Measurements from ENCODE around the gene PPIH.
"Not testable (repeated sequence)": the region's sequence is repeated elsewhere in the genome, so short reads cannot be mapped to it uniquely, and the experiment has no call there.

Gene PPIH

GRCh38 chr1:42681741-42682483 lies 23.7 kb downstream of the PPIH start, which contains the start of gene YBX1:
Gene YBX1, plus strand, starts transcription at chr1:42682418. Its CDS starts 148 bp downstream, at chr1:42682566.
- in situ Hi-C loops (cut with MboI; ENCODE audit: low sequenced_read_pairs): no loop called here

DNA sequence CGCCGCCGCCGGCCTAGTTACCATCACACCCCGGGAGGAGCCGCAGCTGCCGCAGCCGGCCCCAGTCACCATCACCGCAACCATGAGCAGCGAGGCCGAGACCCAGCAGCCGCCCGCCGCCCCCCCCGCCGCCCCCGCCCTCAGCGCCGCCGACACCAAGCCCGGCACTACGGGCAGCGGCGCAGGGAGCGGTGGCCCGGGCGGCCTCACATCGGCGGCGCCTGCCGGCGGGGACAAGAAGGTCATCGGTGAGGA lies 24.2 kb downstream of the PPIH start:
- in situ Hi-C loops (cut with MboI; ENCODE audit: low sequenced_read_pairs): not testable (repeated sequence)

GRCh38 chr1:42682739-42683531 lies 24.7 kb downstream of the PPIH start:
- in situ Hi-C loops (cut with MboI; ENCODE audit: low sequenced_read_pairs): no loop called here

DNA sequence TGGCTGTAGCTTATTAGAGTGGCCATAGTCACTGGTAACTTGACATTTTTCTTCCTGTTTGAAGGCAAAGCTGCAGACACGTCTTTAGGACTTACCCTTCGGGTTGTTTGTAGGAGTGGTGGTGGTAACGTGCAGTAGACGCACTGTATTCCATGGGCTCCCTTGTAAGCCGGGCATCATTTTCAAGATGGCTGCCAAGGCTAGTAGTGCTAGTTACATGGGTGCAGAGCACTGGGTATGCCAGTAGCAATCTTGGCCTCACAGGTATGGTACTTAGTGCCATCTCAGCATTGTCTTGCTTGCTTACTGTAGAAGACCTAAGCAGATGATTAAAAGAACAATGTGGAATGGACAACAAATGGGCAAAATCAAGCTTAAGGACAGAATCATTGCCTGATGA lies 25.9 kb downstream of the PPIH start:
- in situ Hi-C loops (cut with MboI; ENCODE audit: low sequenced_read_pairs): no loop called here

DNA sequence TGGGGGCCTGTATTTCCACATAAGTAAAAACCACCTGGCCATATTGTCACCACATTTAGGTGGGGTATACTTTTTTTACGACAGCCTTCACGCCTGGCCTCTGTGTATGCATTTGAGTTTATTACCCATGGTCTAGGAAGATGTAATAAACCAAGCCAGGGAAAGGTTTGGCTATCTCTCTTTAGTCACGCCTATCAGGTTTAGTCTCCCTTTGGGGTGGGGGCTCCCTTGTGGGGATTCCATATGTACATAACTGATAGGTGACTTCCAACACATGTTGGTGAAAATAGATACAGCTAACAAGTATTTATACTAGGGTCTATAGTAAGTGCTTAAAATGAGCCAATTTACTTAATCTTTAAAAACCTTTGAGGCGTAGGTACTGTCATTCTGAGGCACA lies 28.2 kb downstream of the PPIH start:
- in situ Hi-C loops (cut with MboI; ENCODE audit: low sequenced_read_pairs): no loop called here

- in situ Hi-C loops (cut with MboI; ENCODE audit: low sequenced_read_pairs): no loop called here
Measured at GRCh38 chr1:42689912-42690311, 31.7 kb downstream of the PPIH start.

- in situ Hi-C loops (cut with MboI; ENCODE audit: low sequenced_read_pairs): no loop called here
Measured at GRCh38 chr1:42690477-42691156, 32.4 kb downstream of the PPIH start.

DNA sequence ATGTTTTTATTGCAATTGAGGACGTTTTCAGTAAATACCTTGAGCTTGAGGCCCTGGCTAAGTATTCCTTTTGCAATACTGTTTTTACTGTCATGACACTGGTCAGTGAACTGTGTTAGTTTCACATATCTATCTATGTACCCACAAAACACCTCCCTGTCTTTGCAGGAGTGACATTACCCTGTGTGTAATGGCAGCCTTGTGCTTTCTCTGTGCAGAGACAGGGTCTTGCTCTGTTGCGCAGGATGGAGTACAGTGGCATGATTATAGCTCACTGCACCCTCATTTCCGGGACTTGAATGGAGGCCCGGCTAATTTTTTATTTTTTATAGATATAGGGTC lies 32.9 kb downstream of the PPIH start:
- in situ Hi-C loops (cut with MboI; ENCODE audit: low sequenced_read_pairs): no loop called here

- in situ Hi-C loops (cut with MboI; ENCODE audit: low sequenced_read_pairs): no loop called here
Measured at GRCh38 chr1:42692461-42692860, 34.2 kb downstream of the PPIH start.

GRCh38 chr1:42692911-42693310 lies 34.7 kb downstream of the PPIH start:
- in situ Hi-C loops (cut with MboI; ENCODE audit: low sequenced_read_pairs): no loop called here

DNA sequence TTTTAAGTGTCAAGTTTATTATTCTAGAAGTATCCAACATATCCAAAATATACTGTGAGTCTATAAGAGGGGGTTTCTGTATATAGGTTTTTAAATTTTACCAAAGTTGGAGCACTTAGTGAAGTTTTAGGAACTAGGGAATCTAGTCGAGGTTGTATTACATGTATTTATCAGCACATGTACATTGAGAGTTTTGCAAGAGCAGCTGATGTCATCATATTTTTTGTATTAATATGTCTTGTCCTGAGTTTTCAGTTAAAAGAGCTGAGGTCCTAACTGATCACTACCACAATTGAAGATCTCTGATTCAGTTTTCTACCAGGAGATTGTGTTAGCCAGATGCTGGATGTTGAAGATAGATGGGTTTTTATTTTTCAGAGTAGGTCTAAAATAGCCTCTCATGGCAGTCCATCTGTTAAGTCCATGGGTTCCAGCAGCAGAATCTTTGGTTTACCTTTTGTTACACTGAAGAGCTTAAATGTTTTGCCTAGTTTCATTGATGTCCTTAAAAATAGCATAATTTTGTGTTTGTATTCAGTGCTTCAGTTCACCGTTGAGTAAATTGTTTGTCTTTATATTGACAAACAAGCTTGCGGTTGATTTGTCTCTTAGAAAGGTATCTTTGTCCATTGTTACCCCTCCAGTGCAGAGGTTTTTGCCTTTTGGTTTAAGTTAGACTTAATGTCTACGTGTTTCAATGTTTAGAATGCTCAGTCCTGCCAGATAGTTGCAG lies 40.0 kb downstream of the PPIH start:
- in situ Hi-C loops (cut with MboI; ENCODE audit: low sequenced_read_pairs): no loop called here

DNA sequence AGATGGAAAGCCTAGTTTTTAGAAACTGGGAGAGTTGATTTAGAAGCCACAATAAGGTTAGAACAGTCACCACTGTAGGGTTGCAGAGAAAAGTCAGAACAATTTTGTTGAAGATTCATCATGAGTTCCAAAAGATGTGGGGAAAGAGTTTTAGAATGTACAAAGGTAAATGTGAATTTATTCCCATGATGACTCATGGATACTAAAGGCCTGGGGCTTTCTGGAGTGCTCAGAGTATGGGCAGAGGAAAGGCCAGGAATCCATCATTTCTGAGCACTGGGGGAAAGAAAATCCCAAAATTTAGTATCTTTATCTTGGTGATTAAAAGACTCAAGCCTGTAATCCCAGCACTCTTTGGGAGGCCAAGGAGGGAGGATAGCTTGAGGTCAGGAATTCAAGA lies 41.8 kb downstream of the PPIH start:
- in situ Hi-C loops (cut with MboI; ENCODE audit: low sequenced_read_pairs): no loop called here

DNA sequence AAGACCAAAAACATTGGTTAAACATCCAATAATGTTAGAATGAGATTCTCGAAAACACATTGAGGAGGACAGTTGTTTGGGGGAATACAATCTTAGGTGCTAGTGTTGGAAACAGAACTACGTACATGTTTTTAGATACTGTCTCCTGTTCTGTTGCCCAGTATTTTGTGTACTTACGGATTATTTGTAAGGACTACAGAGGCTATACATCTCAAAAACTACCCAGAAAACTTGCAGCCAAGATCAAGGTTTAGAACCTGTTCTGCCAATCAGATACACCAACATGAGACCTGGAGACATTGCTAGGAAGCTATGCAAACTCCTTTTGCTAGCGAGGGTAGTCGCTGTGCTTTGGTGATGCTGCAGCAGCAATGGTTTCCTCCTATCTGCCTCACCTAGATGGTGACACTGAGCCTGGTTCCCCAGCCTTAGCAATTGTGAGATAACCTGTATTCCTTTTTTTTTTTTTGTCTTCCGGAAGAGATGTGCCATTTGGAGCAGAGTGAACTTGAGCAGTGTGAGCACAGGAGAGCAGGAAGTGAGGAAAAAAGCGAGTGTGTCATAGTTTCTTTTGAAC lies 45.8 kb downstream of the PPIH start:
- in situ Hi-C loops (cut with MboI; ENCODE audit: low sequenced_read_pairs): no loop called here

- in situ Hi-C loops (cut with MboI; ENCODE audit: low sequenced_read_pairs): not testable (repeated sequence)
Measured at GRCh38 chr1:42712808-42713207, 54.6 kb downstream of the PPIH start.

DNA sequence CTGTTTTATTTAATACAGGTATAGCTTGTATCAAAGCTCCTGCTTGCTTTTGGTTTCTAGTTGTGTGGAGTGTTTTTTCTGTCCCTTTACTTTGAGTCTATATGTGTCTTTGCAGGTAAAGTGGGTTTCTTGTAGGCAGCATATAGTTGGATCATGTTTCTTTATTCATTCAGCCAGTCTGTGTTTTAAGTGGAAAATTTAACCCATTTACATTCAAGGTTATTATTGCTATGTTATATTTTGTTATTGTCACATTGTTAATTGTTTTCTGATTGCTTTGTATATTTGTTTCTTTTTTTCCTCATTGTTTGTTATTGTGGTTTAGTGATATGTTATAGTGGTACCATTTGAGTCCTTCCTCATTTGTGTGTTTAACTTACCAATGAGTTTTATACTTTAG lies 55.1 kb downstream of the PPIH start:
- in situ Hi-C loops (cut with MboI; ENCODE audit: low sequenced_read_pairs): no loop called here

- in situ Hi-C loops (cut with MboI; ENCODE audit: low sequenced_read_pairs): not testable (repeated sequence)
Measured at GRCh38 chr1:42714441-42714840, 56.2 kb downstream of the PPIH start.

GRCh38 chr1:42720868-42721267 lies 62.6 kb downstream of the PPIH start:
- in situ Hi-C loops (cut with MboI; ENCODE audit: low sequenced_read_pairs): no loop called here

DNA sequence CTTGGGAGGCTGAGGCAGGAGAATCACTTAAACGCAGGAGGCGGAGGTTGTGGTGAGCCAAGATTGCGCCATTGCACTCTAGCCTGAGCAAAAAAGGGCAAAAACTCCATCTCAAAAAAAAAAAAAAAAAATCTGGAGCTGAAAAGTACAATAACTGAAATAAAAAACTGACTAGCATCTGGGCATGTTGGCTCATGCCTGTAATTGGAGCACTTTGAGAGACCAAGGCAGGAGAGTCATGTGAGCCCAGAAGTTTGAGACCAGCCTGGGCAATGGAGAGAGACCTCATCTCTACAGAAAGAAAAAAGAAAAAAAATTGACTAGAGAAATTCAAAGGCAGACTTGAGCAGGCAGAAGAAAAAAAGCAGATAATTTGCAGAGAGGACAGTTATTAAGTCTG lies 63.7 kb downstream of the PPIH start:
- in situ Hi-C loops (cut with MboI; ENCODE audit: low sequenced_read_pairs): no loop called here

DNA sequence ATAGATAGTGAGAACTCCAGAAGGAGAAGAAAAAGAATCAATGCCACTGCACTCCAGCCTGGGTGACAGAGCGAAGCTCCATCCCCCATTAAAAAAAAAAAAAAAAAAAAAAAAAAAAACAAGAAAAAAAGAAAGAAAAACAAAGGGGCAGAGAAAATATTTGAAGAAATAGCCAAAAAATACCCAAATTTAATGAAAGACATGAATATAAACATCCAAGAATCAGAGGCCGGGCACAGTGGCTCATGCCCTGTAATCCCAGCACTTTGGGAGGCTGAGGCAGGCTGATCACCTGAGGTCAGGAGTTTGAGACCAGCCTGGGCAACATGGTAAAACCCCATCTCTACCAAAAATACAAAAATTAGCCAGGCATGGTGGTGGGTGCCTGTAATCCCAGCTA lies 64.2 kb downstream of the PPIH start:
- in situ Hi-C loops (cut with MboI; ENCODE audit: low sequenced_read_pairs): not testable (repeated sequence)

DNA sequence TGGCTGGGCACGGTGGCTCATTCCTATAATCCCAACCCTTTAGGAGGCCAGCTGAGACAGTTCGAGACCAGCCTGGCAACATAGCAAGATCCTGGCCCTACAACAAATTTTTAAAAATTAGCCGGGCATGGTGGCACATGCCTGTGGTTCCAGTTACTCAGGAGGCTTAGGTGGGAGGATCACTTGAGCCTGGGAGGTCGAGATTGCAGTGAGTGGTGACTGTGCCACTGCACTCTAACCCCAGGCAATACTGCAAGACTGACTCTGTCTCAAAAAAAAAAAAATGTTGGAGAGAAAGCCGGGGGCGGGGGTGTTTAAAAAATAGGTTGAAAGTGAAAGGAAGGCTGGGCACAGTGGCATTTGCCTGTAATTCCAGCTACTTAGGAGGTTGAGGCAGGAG lies 65.3 kb downstream of the PPIH start:
- in situ Hi-C loops (cut with MboI; ENCODE audit: low sequenced_read_pairs): no loop called here

GRCh38 chr1:42725820-42726219 lies 67.6 kb downstream of the PPIH start:
- in situ Hi-C loops (cut with MboI; ENCODE audit: low sequenced_read_pairs): not testable (repeated sequence)
